Mesothelial cell of epicardium (in vitro differentiated cells): ENCODE measurements around the gene YIPF3. TPM values are rescaled to one million over a fixed set of nuclear protein-coding genes. Genes with fewer than 3 reads are reported as not detected.

ENCODE experiments used
- DNase-seq, 2 experiments: peaks; one replicate each; pipeline ENCODE4 v3.0.0; 2021; ENCODE audit warnings: low spot score in 2 of 2; ENCODE audit not compliant: unreplicated experiment in 2 of 2
- H3K27ac Mint-ChIP-seq: 2 replicates; pipeline ENCODE4 v1.8.0; 2021; ENCODE audit warnings: mixed read lengths
- H3K27me3 Mint-ChIP-seq: 2 replicates; pipeline ENCODE4 v1.8.0; 2021; ENCODE audit warnings: low read depth, mixed read lengths
- H3K36me3 Mint-ChIP-seq: 2 replicates; pipeline ENCODE4 v1.8.0; 2021; ENCODE audit warnings: mixed read lengths
- H3K4me1 Mint-ChIP-seq: 2 replicates; pipeline ENCODE4 v1.8.0; 2021; ENCODE audit warnings: mixed read lengths
- H3K4me3 Mint-ChIP-seq: 2 replicates; pipeline ENCODE4 v1.8.0; 2021; ENCODE audit warnings: mild to moderate bottlenecking, moderate library complexity, mixed read lengths
- H3K9me3 Mint-ChIP-seq: 2 replicates; pipeline ENCODE4 v1.8.0; 2021; ENCODE audit warnings: mixed read lengths
- CTCF ChIP-seq: fragments of 200-600 bp; sonication (generic); IDR thresholded peaks from one replicate; pipeline ENCODE4 v1.5.0; 2021; ENCODE audit warnings: antibody characterized with exemption; ENCODE audit not compliant: unreplicated experiment
- total RNA-seq: library from RNA; stranded (reverse); gene quantifications from 3 replicates; pipeline ENCODE4 v1.2.1, GENCODE V29; 2021

Gene YIPF3
- total RNA-seq, 1 donor from 2014 or later = 107 TPM

GRCh38 chr6:43489277-43490072, 27.3 kb downstream of the YIPF3 start:
- no peaks in the 10 kb centered on the region for H3K27me3 Mint-ChIP-seq
- no peaks in the 10 kb centered on the region for H3K9me3 Mint-ChIP-seq
- DNase-seq = no peak
- H3K36me3 Mint-ChIP-seq = no peaks in the 10 kb centered on the region
- TF ChIP-seq CTCF = no peak
- H3K27ac Mint-ChIP-seq = peak overlapping the region; percentile 5
- H3K4me1 Mint-ChIP-seq = peaks cover 7% of the 10 kb centered on the region
- H3K4me3 Mint-ChIP-seq = no peak overlapping the region

- H3K4me1 Mint-ChIP-seq = peaks cover 2% of the 10 kb centered on the region
Measured at GRCh38 chr6:43488667-43489276, 28.0 kb downstream of the YIPF3 start.

GRCh38 chr6:43481591-43482236, 35.0 kb downstream of the YIPF3 start:
- Mint-ChIP-seq H3K4me1 (peaks cover 37% of the 10 kb centered on the region), H3K27me3 (no peaks in the 10 kb centered on the region), H3K36me3 (no peaks in the 10 kb centered on the region), H3K27ac (peak overlapping the region; percentile 7), H3K9me3 (no peaks in the 10 kb centered on the region), H3K4me3 (no peak overlapping the region)
- TF ChIP-seq CTCF = no peak
- no peak for DNase-seq

More at GRCh38 chr6:43488667-43489276, 28.0 kb downstream of the YIPF3 start:
- no peak for TF ChIP-seq CTCF
- Mint-ChIP-seq H3K9me3 (no peaks in the 10 kb centered on the region), H3K4me3 (no peak overlapping the region), H3K27ac (no peak overlapping the region), H3K27me3 (no peaks in the 10 kb centered on the region), H3K36me3 (no peaks in the 10 kb centered on the region)
- DNase-seq = no peak

- H3K27me3 Mint-ChIP-seq = no peaks in the 10 kb centered on the region
- H3K36me3 Mint-ChIP-seq = no peaks in the 10 kb centered on the region
- peaks cover 40% of the 10 kb centered on the region for H3K4me1 Mint-ChIP-seq
- DNase-seq = no peak
- H3K27ac Mint-ChIP-seq = no peak overlapping the region
- no peak for TF ChIP-seq CTCF
- H3K4me3 Mint-ChIP-seq = no peak overlapping the region
- no peaks in the 10 kb centered on the region for H3K9me3 Mint-ChIP-seq
Measured at GRCh38 chr6:43481075-43481474, 35.7 kb downstream of the YIPF3 start.

- Mint-ChIP-seq H3K4me3 (peak overlapping the region; percentile 88), H3K9me3 (no peaks in the 10 kb centered on the region), H3K36me3 (no peaks in the 10 kb centered on the region), H3K27me3 (no peaks in the 10 kb centered on the region), H3K27ac (peak overlapping the region; percentile 99), H3K4me1 (peaks cover 40% of the 10 kb centered on the region)
- DNase-seq = no peak
- TF ChIP-seq CTCF = no peak
Measured at GRCh38 chr6:43478008-43478372, 38.7 kb downstream of the YIPF3 start.
